Gastrocnemius medialis (tissue), 4 donors: Measurements from ENCODE around the gene IQGAP3. TPM values are rescaled to one million over a fixed set of nuclear protein-coding genes. Genes with fewer than 3 reads are reported as not detected.

Source experiments
- ATAC-seq, 2 donors: fragments of 150-250 bp; one replicate each; pipeline ENCODE4 v1.9.1; 2016
- DNase-seq, 2 donors: peaks; one replicate each; pipeline ENCODE4 v3.0.0-alpha.2; 2019
- H3K27ac ChIP-seq, 4 donors: fragments of 200-600 bp; sonication (generic); 1 replicate in 1 of 4; 2 replicates in 3 of 4; pipeline ENCODE4 v1.5.1; 2016 to 2018; ENCODE audit warnings: mild to moderate bottlenecking in 2 of 4, moderate library complexity in 1 of 4
- H3K27me3 ChIP-seq, 3 donors: fragments of 200-600 bp; sonication (generic) in 2 of 3; 1 replicate in 1 of 3; 2 replicates in 2 of 3; pipeline versions ENCODE4 v1.5.1 to v1.6.0; 2016 to 2019; ENCODE audit warnings: mild to moderate bottlenecking in 1 of 3, moderate library complexity in 1 of 3
- H3K36me3 ChIP-seq, 2 donors: fragments of 200-600 bp; sonication (generic) in 1 of 2; one replicate each; pipeline ENCODE4 v1.5.1; 2017 to 2018
- H3K4me1 ChIP-seq, 2 donors: fragments of 200-600 bp; sonication (generic) in 1 of 2; one replicate each; pipeline ENCODE4 v1.5.1; 2016 to 2017; ENCODE audit warnings: mild to moderate bottlenecking in 2 of 2
- H3K4me3 ChIP-seq, 4 donors: fragments of 200-600 bp; sonication (generic) in 3 of 4; 1 replicate in 1 of 4; 2 replicates in 3 of 4; pipeline ENCODE4 v1.5.1; 2016 to 2019; ENCODE audit warnings: mild to moderate bottlenecking in 2 of 4
- H3K9me3 ChIP-seq, 3 donors: fragments of 200-600 bp; sonication (generic) in 2 of 3; 1 replicate in 1 of 3; 2 replicates in 2 of 3; pipeline ENCODE4 v1.5.1; 2016 to 2019
- CTCF ChIP-seq, 5 experiments: fragments of 450-650 bp in 3 of 5; fragments of 200-600 bp in 2 of 5; sonication (generic) in 2 of 5; IDR thresholded peaks in 4 of 5; conservative IDR thresholded peaks in 1 of 5; 1 replicate in 4 of 5; 2 replicates in 1 of 5; pipeline ENCODE4 v1.5.1; 2016 to 2019; ENCODE audit warnings: antibody characterized with exemption in 5 of 5, mild to moderate bottlenecking in 3 of 5, moderate library complexity in 3 of 5
- POLR2A ChIP-seq, 2 donors: fragments of 450-650 bp; IDR thresholded peaks; one replicate each; pipeline ENCODE4 v1.6.1; 2017; ENCODE audit warnings: antibody characterized with exemption in 2 of 2, mild to moderate bottlenecking in 2 of 2, moderate library complexity in 2 of 2
- in situ Hi-C, 4 donors: fragments of 200-750 bp; cut with MboI; loops; one replicate each; pipeline versions ENCODE4 v1.15.0 to v1.8.0; 2017; ENCODE audit warnings: low sequenced_read_pairs in 4 of 4
- intact Hi-C: fragments of 100-400 bp; cut with DNase I; formaldehyde crosslinking; loops from one replicate; pipeline ENCODE4 v1.15.1; 2023; ENCODE audit warnings: low total_unique reads
- total RNA-seq, 4 donors: library from RNA; depleted of rRNA; stranded (reverse); fragments of >200 nt; gene quantifications; one replicate each; pipeline versions ENCODE4 v1.1.0 to v1.2.3, GENCODE V29; 2016

Gene IQGAP3
- total RNA-seq, 4 donors from 2014 or later = 0.20 to 0.55 TPM; not detected in 2

GRCh38 chr1:156482276-156482675, 90.1 kb downstream of the IQGAP3 start:
- no peak overlapping the region for H3K4me3 ChIP-seq
- no peak for DNase-seq
- intact Hi-C loops = no loop called here
- no peaks in the 10 kb centered on the region for H3K27me3 ChIP-seq
- no peak for TF ChIP-seq CTCF (IDR thresholded peaks at IDR 0.05 in 4 of 5, conservative IDR thresholded peaks at IDR 0.05 in 1 of 5)
- no peak for ATAC-seq
- H3K27ac ChIP-seq = peak overlapping the region; percentile 96 to 99 (median 98)
- H3K4me1 ChIP-seq = peaks cover 95 to 100% of the 10 kb centered on the region in 2 donors
- H3K36me3 ChIP-seq = peaks cover 2 to 59% of the 10 kb centered on the region in 2 donors
- in situ Hi-C loops = loop anchor here in 1 of 4 donors (25.0 kb wide), 1 partner anchor 370 kb away; the partner anchor contains the start of gene LMNA
- no peaks in the 10 kb centered on the region for H3K9me3 ChIP-seq

- Histone ChIP-seq H3K4me1 (peaks cover 95 to 100% of the 10 kb centered on the region in 2 donors), H3K27me3 (no peaks in the 10 kb centered on the region), H3K27ac (peak overlapping the region; percentile 96 to 99 (median 98)), H3K4me3 (no peak overlapping the region), H3K36me3 (peaks cover 2 to 67% of the 10 kb centered on the region in 2 donors), H3K9me3 (no peaks in the 10 kb centered on the region)
- no peak for TF ChIP-seq CTCF (IDR thresholded peaks at IDR 0.05 in 4 of 5, conservative IDR thresholded peaks at IDR 0.05 in 1 of 5)
- DNase-seq (no peak), ATAC-seq (no peak)
- intact Hi-C loops (no loop called here), in situ Hi-C loops (loop anchor here in 1 of 4 donors (25.0 kb wide), 1 partner anchor 369 kb away; the partner anchor contains the start of gene LMNA)
These were observed 90.8 kb downstream of the IQGAP3 start for GRCh38 chr1:156481527-156481926.

- ATAC-seq (no peak), DNase-seq (peak in 1 of 2 donors; percentile 61)
- Histone ChIP-seq H3K27ac (peak overlapping the region; percentile 96 to 99 (median 98)), H3K27me3 (no peaks in the 10 kb centered on the region), H3K4me1 (peaks cover 95 to 100% of the 10 kb centered on the region in 2 donors), H3K36me3 (peaks cover 2 to 73% of the 10 kb centered on the region in 2 donors), H3K9me3 (no peaks in the 10 kb centered on the region), H3K4me3 (no peak overlapping the region)
- TF ChIP-seq POLR2A (IDR thresholded peaks at IDR 0.05) = no peak
- peak; percentile 56 to 79 (median 72) for TF ChIP-seq CTCF (IDR thresholded peaks at IDR 0.05 in 4 of 5, conservative IDR thresholded peaks at IDR 0.05 in 1 of 5)
- intact Hi-C loops (no loop called here), in situ Hi-C loops (loop anchor here in 1 of 4 donors (25.0 kb wide), 1 partner anchor 368 kb away; the partner anchor contains the start of gene LMNA)
These were observed 91.8 kb downstream of the IQGAP3 start for GRCh38 chr1:156480411-156481192.

GRCh38 chr1:156480016-156480370, 92.4 kb downstream of the IQGAP3 start:
- Histone ChIP-seq H3K4me1 (peaks cover 92 to 99% of the 10 kb centered on the region in 2 donors), H3K4me3 (no peak overlapping the region), H3K27me3 (no peaks in the 10 kb centered on the region), H3K9me3 (no peaks in the 10 kb centered on the region), H3K27ac (peak overlapping the region; percentile 96 to 99 (median 98)), H3K36me3 (peaks cover 2 to 79% of the 10 kb centered on the region in 2 donors)
- DNase-seq (no peak), ATAC-seq (no peak)
- intact Hi-C loops (no loop called here), in situ Hi-C loops (loop anchor here in 1 of 4 donors (25.0 kb wide), 1 partner anchor 368 kb away; the partner anchor contains the start of gene LMNA)
- TF ChIP-seq CTCF (IDR thresholded peaks at IDR 0.05 in 4 of 5, conservative IDR thresholded peaks at IDR 0.05 in 1 of 5) (peak in 2 of 5 experiments; percentile 23 to 37), POLR2A (IDR thresholded peaks at IDR 0.05) (no peak)
